HG02938 (cell line): ENCODE measurements around the gene SCML1.
"Not testable (repeated sequence)": the region's sequence is repeated elsewhere in the genome, so short reads cannot be mapped to it uniquely, and the experiment has no call there.

ENCODE experiments used
- ATAC-seq: cut with Tn5 transposase; IDR thresholded peaks from one replicate; pipeline ENCODE4 v1.9.1; 2021; ENCODE audit warnings: mild to moderate bottlenecking, moderate library complexity; ENCODE audit not compliant: unreplicated experiment

Gene SCML1

GRCh38 chrX:17738737-17739535 lies 1.6 kb downstream of the SCML1 start:
- ATAC-seq = no peak

- no peak for ATAC-seq
These were observed 3.1 kb downstream of the SCML1 start for GRCh38 chrX:17740137-17741122.

- no peak for ATAC-seq
These were observed 3.8 kb downstream of the SCML1 start for GRCh38 chrX:17741123-17741511.

- no peak for ATAC-seq
These were observed 6.6 kb downstream of the SCML1 start for GRCh38 chrX:17743913-17744312.

GRCh38 chrX:17744896-17745523 lies 7.7 kb downstream of the SCML1 start:
- ATAC-seq = no peak

GRCh38 chrX:17747692-17748091 lies 10.4 kb downstream of the SCML1 start:
- ATAC-seq = no peak

- no peak for ATAC-seq
These were observed 11.4 kb downstream of the SCML1 start for GRCh38 chrX:17748684-17749083.

GRCh38 chrX:17750436-17750835 lies 13.1 kb downstream of the SCML1 start:
- ATAC-seq = no peak

GRCh38 chrX:17758382-17758781 lies 21.1 kb downstream of the SCML1 start:
- ATAC-seq = peak; percentile 92

- ATAC-seq = no peak
These were observed 22.7 kb downstream of the SCML1 start for GRCh38 chrX:17759990-17760389.

- no peak for ATAC-seq
These were observed 30.4 kb downstream of the SCML1 start for GRCh38 chrX:17767734-17768133.

GRCh38 chrX:17768997-17769396 lies 31.7 kb downstream of the SCML1 start:
- no peak for ATAC-seq

GRCh38 chrX:17769701-17770269 lies 32.5 kb downstream of the SCML1 start:
- no peak for ATAC-seq

- no peak for ATAC-seq
These were observed 36.1 kb downstream of the SCML1 start for GRCh38 chrX:17773221-17773876.

- ATAC-seq = no peak
These were observed 36.8 kb downstream of the SCML1 start for GRCh38 chrX:17774053-17774452.

GRCh38 chrX:17778997-17779396 lies 41.7 kb downstream of the SCML1 start:
- no peak for ATAC-seq

- no peak for ATAC-seq
These were observed 42.1 kb downstream of the SCML1 start for GRCh38 chrX:17779434-17779833.

- not testable (repeated sequence) for ATAC-seq
These were observed 49.5 kb downstream of the SCML1 start for GRCh38 chrX:17786554-17787347.

GRCh38 chrX:17787557-17787956 lies 50.3 kb downstream of the SCML1 start:
- no peak for ATAC-seq

- ATAC-seq = no peak
These were observed 51.1 kb downstream of the SCML1 start for GRCh38 chrX:17788439-17788838.
